ENCODE results near the gene CFAP206. TPM values are rescaled to one million over a fixed set of nuclear protein-coding genes. Genes with fewer than 3 reads are reported as not detected.

Gene CFAP206
- total and polyA plus RNA-seq, 2 donors (not counting 3 experiments of a cell fraction or from before 2014, with no cell fraction given): 0.15 to 0.20 TPM

DNA sequence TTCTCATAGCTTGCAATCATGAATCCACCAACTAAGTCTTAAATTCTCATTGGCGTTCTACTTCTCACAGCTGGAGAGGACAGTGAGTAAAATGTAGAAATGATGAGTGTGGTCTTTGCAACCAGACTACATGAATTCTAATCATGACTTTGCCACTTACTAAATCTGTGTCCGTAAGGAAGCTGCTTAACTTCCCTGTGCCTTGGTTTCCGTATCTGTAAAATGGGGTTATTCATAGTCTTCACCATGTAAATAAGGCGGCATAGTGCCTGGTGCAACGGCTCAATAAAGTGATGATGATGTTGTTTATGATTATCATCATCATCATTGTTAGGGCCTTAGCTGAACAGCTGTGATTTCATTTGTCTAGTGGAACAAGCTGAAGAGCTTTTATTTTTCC, 12.6 kb downstream of the CFAP206 start:
- FAIRE-seq (no peak), DNase-seq (ENCODE audit: low read depth, low spot score) (no peak)
- intact Hi-C loops (cut with micrococcal nuclease) (no loop called here), dilution Hi-C loops (cut with MboI; ENCODE audit: extremely low pct_ligation_motif_present, low sequenced_read_pairs) (no loop called here)
- TF ChIP-seq GATA2 (IDR thresholded peaks at IDR 0.05; ENCODE audit: insufficient read depth, insufficient read length, low read depth, low read length): no peak
- TF ChIP-seq, protein P1, sequence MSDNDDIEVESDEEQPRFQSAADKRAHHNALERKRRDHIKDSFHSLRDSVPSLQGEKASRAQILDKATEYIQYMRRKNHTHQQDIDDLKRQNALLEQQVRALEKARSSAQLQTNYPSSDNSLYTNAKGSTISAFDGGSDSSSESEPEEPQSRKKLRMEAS (IDR thresholded peaks at IDR 0.05; ENCODE audit: insufficient read depth, insufficient read length): no peak
- TF ChIP-seq FOS (IDR thresholded peaks at IDR 0.05; ENCODE audit: borderline replicate concordance, insufficient read depth, low read length): no peak
- TF ChIP-seq JUN (IDR thresholded peaks at IDR 0.05; ENCODE audit: borderline replicate concordance, insufficient read depth, insufficient read length, low read depth): no peak
- TF ChIP-seq, protein P2, sequence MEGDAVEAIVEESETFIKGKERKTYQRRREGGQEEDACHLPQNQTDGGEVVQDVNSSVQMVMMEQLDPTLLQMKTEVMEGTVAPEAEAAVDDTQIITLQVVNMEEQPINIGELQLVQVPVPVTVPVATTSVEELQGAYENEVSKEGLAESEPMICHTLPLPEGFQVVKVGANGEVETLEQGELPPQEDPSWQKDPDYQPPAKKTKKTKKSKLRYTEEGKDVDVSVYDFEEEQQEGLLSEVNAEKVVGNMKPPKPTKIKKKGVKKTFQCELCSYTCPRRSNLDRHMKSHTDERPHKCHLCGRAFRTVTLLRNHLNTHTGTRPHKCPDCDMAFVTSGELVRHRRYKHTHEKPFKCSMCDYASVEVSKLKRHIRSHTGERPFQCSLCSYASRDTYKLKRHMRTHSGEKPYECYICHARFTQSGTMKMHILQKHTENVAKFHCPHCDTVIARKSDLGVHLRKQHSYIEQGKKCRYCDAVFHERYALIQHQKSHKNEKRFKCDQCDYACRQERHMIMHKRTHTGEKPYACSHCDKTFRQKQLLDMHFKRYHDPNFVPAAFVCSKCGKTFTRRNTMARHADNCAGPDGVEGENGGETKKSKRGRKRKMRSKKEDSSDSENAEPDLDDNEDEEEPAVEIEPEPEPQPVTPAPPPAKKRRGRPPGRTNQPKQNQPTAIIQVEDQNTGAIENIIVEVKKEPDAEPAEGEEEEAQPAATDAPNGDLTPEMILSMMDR (IDR thresholded peaks at IDR 0.05; ENCODE audit: extremely low read depth in 1 of 2, insufficient read depth in 1 of 2, low read depth in 1 of 2, low read length in 2 of 2): no peak
- TF ChIP-seq EZH2 (IDR thresholded peaks at IDR 0.05; ENCODE audit: borderline replicate concordance, low read depth, low read length, severe bottlenecking): no peak
- no peak for TF ChIP-seq MYC (IDR thresholded peaks at IDR 0.05; ENCODE audit: low read depth, low read length)
- TF ChIP-seq POLR2AphosphoS5 (IDR thresholded peaks at IDR 0.05; ENCODE audit: insufficient read depth, low read depth, low read length): no peak
- no peak for TF ChIP-seq POLR2A (IDR thresholded peaks at IDR 0.05; ENCODE audit: low read depth, low read length)
- BruUV-seq (replicated peaks): no TSS peak
- CTCF ChIA-PET: no interaction called here
- no peak overlapping the region for H3K9ac ChIP-seq (replicated peaks; ENCODE audit: extremely low read depth, insufficient read depth, low read length)
- no peaks in the 10 kb centered on the region for H3K9me3 ChIP-seq (replicated peaks; ENCODE audit: control insufficient read depth, insufficient read depth, low read length)
- POLR2A ChIA-PET: no interaction called here
- no peak overlapping the region for H3K4me3 ChIP-seq (replicated peaks in 1 of 3; ENCODE audit: insufficient read depth in 1 of 3, low read depth in 1 of 3, low read length in 3 of 3)
- H3K79me2 ChIP-seq (ENCODE audit: control insufficient read depth, insufficient read depth, low read length): no peaks in the 10 kb centered on the region
- no peaks in the 10 kb centered on the region for H4K20me1 ChIP-seq (replicated peaks; ENCODE audit: control insufficient read depth, extremely low read depth, insufficient read depth, low read length)
- no peak overlapping the region for H3K27ac ChIP-seq (ENCODE audit: insufficient read depth, low read depth, low read length)
- no peak overlapping the region for H3K4me2 ChIP-seq (ENCODE audit: insufficient read depth, low read length)
- H3K4me1 ChIP-seq (ENCODE audit: control insufficient read depth, extremely low read depth, insufficient read depth, low read length): no peaks in the 10 kb centered on the region
- H3K27me3 ChIP-seq (ENCODE audit: control insufficient read depth in 2 of 2, insufficient read depth in 2 of 2, low read length in 2 of 2): no peaks in the 10 kb centered on the region
- H3K9me1 ChIP-seq (replicated peaks; ENCODE audit: control insufficient read depth, extremely low read depth, insufficient read depth, low read length): no peaks in the 10 kb centered on the region
- H3K36me3 ChIP-seq (ENCODE audit: control insufficient read depth in 2 of 2, extremely low read depth in 1 of 2, insufficient read depth in 2 of 2, low read length in 2 of 2): no peaks in the 10 kb centered on the region
- H2AFZ ChIP-seq (ENCODE audit: low read depth, low read length): no peak overlapping the region

Data from endothelial cell of umbilical vein (primary cell).